Nephron progenitor cell (in vitro differentiated cells): Measurements from ENCODE around the gene AGBL4.

Source experiments
- DNase-seq: peaks from one replicate; pipeline ENCODE4 v3.0.0; 2021
- H3K27ac Mint-ChIP-seq: 2 replicates; pipeline ENCODE4 v1.8.0; 2021; ENCODE audit warnings: mild to moderate bottlenecking, moderate library complexity, mixed read lengths
- H3K27me3 Mint-ChIP-seq: 2 replicates; pipeline ENCODE4 v1.8.0; 2021; ENCODE audit warnings: mild to moderate bottlenecking, low read depth, mixed read lengths; ENCODE audit not compliant: poor library complexity
- H3K36me3 Mint-ChIP-seq: 2 replicates; pipeline ENCODE4 v1.8.0; 2021; ENCODE audit warnings: low read depth, mixed read lengths
- H3K4me1 Mint-ChIP-seq: 2 replicates; pipeline ENCODE4 v1.8.0; 2021; ENCODE audit warnings: mixed read lengths
- H3K4me3 Mint-ChIP-seq: 2 replicates; pipeline ENCODE4 v1.8.0; 2021; ENCODE audit warnings: mild to moderate bottlenecking, moderate library complexity, mixed read lengths
- H3K9me3 Mint-ChIP-seq: 2 replicates; pipeline ENCODE4 v1.8.0; 2021; ENCODE audit warnings: mild to moderate bottlenecking, moderate library complexity, mixed read lengths
- TF ChIP-seq, protein P1 (sequence below): fragments of 200-600 bp; sonication (generic); IDR thresholded peaks from 2 replicates; pipeline ENCODE4 v1.5.0; 2021; ENCODE audit warnings: antibody characterized with exemption

Gene AGBL4

GRCh38 chr1:48740621-48741020 is 1283.1 kb downstream of the AGBL4 start:
- TF ChIP-seq, protein P1, sequence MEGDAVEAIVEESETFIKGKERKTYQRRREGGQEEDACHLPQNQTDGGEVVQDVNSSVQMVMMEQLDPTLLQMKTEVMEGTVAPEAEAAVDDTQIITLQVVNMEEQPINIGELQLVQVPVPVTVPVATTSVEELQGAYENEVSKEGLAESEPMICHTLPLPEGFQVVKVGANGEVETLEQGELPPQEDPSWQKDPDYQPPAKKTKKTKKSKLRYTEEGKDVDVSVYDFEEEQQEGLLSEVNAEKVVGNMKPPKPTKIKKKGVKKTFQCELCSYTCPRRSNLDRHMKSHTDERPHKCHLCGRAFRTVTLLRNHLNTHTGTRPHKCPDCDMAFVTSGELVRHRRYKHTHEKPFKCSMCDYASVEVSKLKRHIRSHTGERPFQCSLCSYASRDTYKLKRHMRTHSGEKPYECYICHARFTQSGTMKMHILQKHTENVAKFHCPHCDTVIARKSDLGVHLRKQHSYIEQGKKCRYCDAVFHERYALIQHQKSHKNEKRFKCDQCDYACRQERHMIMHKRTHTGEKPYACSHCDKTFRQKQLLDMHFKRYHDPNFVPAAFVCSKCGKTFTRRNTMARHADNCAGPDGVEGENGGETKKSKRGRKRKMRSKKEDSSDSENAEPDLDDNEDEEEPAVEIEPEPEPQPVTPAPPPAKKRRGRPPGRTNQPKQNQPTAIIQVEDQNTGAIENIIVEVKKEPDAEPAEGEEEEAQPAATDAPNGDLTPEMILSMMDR: no peak
- Mint-ChIP-seq H3K36me3 (peaks cover 76% of the 10 kb centered on the region), H3K4me1 (no peaks in the 10 kb centered on the region), H3K27me3 (peaks cover 5% of the 10 kb centered on the region), H3K9me3 (no peaks in the 10 kb centered on the region), H3K27ac (no peak overlapping the region), H3K4me3 (no peak overlapping the region)
- no peak for DNase-seq

DNA sequence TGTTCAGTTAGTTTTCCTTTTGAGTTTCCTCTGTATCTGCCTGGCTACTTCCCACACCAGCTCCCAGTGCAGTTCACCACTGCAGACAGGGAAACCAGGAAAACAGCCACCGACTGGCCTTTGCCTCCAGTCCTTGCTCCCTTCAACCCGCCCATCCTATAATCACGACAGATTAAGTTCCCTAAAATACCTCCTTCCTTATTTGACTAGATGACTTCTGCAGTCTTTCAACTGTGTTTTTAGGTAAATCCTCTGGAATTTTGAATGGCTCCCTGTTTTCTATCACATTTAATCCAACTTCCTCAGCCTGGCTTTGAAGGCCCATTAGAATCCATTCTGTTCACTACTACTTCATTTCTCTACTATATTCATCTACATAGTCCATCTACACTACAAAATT is 1284.7 kb downstream of the AGBL4 start:
- H3K4me3 Mint-ChIP-seq: no peak overlapping the region
- H3K27ac Mint-ChIP-seq: no peak overlapping the region

DNA sequence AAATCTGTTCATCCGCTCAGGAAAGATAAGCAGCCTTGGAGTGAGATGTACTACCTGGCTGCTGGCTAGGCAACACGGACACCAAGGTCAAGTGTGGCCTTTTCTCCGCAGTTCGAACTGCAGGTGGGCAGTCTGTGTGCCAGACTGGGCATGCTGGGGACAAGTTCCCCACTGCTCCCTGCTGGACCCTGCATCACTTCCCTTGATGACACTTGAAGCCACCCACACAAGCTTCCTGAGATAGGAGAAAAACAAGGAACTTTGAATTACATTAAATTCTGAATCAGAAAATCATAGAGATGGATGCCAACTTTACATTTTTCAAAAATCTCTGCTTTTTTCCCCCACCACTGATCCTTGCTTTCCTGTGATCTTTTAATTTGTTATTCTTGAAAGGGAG is 1285.4 kb downstream of the AGBL4 start:
- no peak overlapping the region for H3K4me3 Mint-ChIP-seq

More for the DNA sequence above, 1284.7 kb downstream of the AGBL4 start:
- Mint-ChIP-seq H3K4me1 (no peaks in the 10 kb centered on the region), H3K27me3 (peaks cover 5% of the 10 kb centered on the region), H3K36me3 (peaks cover 77% of the 10 kb centered on the region), H3K9me3 (no peaks in the 10 kb centered on the region)
- TF ChIP-seq, protein P1: no peak
- no peak for DNase-seq

DNA sequence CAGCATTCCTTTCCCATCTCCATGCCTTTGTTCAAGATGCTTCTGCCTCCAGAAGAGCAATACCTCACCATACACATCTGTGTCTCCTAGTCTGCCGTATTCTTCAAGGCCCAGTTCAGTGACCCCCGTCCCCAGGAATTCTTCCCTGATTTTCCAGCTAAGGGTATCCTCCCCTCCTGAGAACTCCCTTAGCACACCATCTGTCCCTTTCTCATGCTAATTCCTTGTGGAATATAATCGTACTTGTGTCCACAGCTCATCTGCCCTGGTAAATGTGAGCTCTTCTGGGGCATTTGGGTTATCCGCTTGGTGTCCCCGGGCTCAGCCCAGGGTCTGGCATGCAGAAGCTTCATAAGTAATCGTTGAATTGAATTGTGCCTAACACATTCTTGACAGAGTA is 1288.0 kb downstream of the AGBL4 start:
- Mint-ChIP-seq H3K27ac (no peak overlapping the region), H3K4me3 (no peak overlapping the region), H3K27me3 (peaks cover 2% of the 10 kb centered on the region), H3K9me3 (no peaks in the 10 kb centered on the region), H3K4me1 (no peaks in the 10 kb centered on the region), H3K36me3 (peaks cover 53% of the 10 kb centered on the region)
- TF ChIP-seq, protein P1: no peak
- DNase-seq: no peak

More for the DNA sequence above, 1285.4 kb downstream of the AGBL4 start:
- Mint-ChIP-seq H3K9me3 (no peaks in the 10 kb centered on the region), H3K36me3 (peaks cover 77% of the 10 kb centered on the region), H3K27ac (no peak overlapping the region), H3K4me1 (no peaks in the 10 kb centered on the region), H3K27me3 (peaks cover 5% of the 10 kb centered on the region)
- DNase-seq: no peak
- TF ChIP-seq, protein P1: no peak

GRCh38 chr1:48730164-48730910 is 1293.4 kb downstream of the AGBL4 start:
- Mint-ChIP-seq H3K4me1 (no peaks in the 10 kb centered on the region), H3K27ac (no peak overlapping the region), H3K36me3 (peaks cover 33% of the 10 kb centered on the region), H3K27me3 (no peaks in the 10 kb centered on the region), H3K9me3 (no peaks in the 10 kb centered on the region), H3K4me3 (no peak overlapping the region)
- TF ChIP-seq, protein P1: no peak
- no peak for DNase-seq

DNA sequence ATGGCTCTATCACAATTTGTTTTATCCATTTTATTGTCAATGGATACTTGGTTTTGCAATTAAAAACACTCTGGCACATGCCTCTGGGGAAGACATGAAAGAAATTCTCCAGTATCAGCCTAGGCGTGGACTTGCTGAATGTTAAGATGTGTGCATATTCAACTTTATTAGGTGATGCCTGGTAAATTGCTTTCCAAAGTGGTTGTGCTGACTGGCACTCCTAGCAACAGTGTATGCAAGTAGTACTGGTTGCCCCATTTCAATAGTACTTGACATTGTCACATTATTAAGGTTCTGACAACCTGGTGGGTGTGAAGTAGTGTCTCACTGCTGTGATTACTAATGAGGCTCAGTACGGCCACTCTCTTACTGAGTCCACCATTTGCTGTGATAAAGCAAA is 1295.2 kb downstream of the AGBL4 start:
- Mint-ChIP-seq H3K27ac (no peak overlapping the region), H3K36me3 (peaks cover 22% of the 10 kb centered on the region), H3K27me3 (no peaks in the 10 kb centered on the region), H3K9me3 (no peaks in the 10 kb centered on the region), H3K4me1 (no peaks in the 10 kb centered on the region), H3K4me3 (no peak overlapping the region)
- TF ChIP-seq, protein P1: no peak
- DNase-seq: no peak
